HL-60 (cell line): ENCODE results near the gene WTAP.
"Not testable (repeated sequence)": the region's sequence is repeated elsewhere in the genome, so short reads cannot be mapped to it uniquely, and the experiment has no call there.

Experiments
- DNase-seq, 2 experiments: peaks; one replicate each; pipeline ENCODE4 v3.0.0-alpha.2; 2010 to 2020; ENCODE audit warnings: low read depth in 1 of 2, low spot score in 1 of 2
- H3K27ac ChIP-seq: fragments of 250-450 bp; sonication (Bioruptor Pico); replicated peaks from 2 replicates; pipeline ENCODE4 v1.5.1; 2020; ENCODE audit warnings: mild to moderate bottlenecking, moderate library complexity
- H3K27me3 ChIP-seq: fragments of 250-450 bp; sonication (Bioruptor Pico); 2 replicates; pipeline ENCODE4 v1.5.1; 2021; ENCODE audit warnings: mild to moderate bottlenecking, moderate library complexity; ENCODE audit not compliant: insufficient read depth, poor library complexity, severe bottlenecking
- H3K4me3 ChIP-seq: replicated peaks from 2 replicates; pipeline ENCODE4 v1.5.1; 2011; ENCODE audit warnings: mild to moderate bottlenecking, control low read depth, low read length; ENCODE audit not compliant: insufficient read depth
- CTCF ChIP-seq: IDR thresholded peaks from one replicate; pipeline ENCODE4 v1.5.1; 2011; ENCODE audit warnings: low read length, control low read depth, inconsistent platforms; ENCODE audit not compliant: insufficient read depth
- GABPA ChIP-seq: IDR thresholded peaks from 2 replicates; pipeline ENCODE4 v1.6.1; 2012; ENCODE audit warnings: low read depth
- POLR2AphosphoS5 ChIP-seq: IDR thresholded peaks from 2 replicates; pipeline ENCODE4 v1.6.1; 2012; ENCODE audit warnings: low read depth
- REST ChIP-seq: IDR thresholded peaks from 2 replicates; pipeline ENCODE4 v1.6.1; 2012; ENCODE audit warnings: low read depth; ENCODE audit not compliant: insufficient replicate concordance
- SPI1 ChIP-seq: IDR thresholded peaks from 2 replicates; pipeline ENCODE4 v1.6.1; 2012; ENCODE audit warnings: low read depth, mild to moderate bottlenecking, borderline replicate concordance

WTAP gene

GRCh38 chr6:159688266-159688905 is 38.9 kb upstream of the WTAP start:
- DNase-seq, result no peak
- no peak overlapping the region for H3K27ac ChIP-seq
- TF ChIP-seq CTCF, result no peak
- no peak for TF ChIP-seq GABPA
- no peak for TF ChIP-seq REST
- no peak for TF ChIP-seq SPI1
- TF ChIP-seq POLR2AphosphoS5, result no peak
- H3K27me3 ChIP-seq, result no peaks in the 10 kb centered on the region
- no peak overlapping the region for H3K4me3 ChIP-seq

GRCh38 chr6:159689001-159689400 is 38.3 kb upstream of the WTAP start:
- Histone ChIP-seq H3K4me3 (no peak overlapping the region), H3K27ac (no peak overlapping the region), H3K27me3 (no peaks in the 10 kb centered on the region)
- TF ChIP-seq SPI1 (no peak), REST (no peak), CTCF (no peak), GABPA (no peak), POLR2AphosphoS5 (no peak)
- DNase-seq, result no peak

GRCh38 chr6:159690135-159690534 is 37.2 kb upstream of the WTAP start:
- not testable (repeated sequence) for H3K27me3 ChIP-seq, DNase-seq, H3K4me3 ChIP-seq, H3K27ac ChIP-seq

- Histone ChIP-seq H3K27me3 (no peaks in the 10 kb centered on the region), H3K27ac (peak overlapping the region; percentile 0; the same call in 1 of the 2 replicates), H3K4me3 (peak overlapping the region; percentile 80)
- TF ChIP-seq CTCF (peak; percentile 52), REST (no peak)
- DNase-seq, result peak; percentile 71 to 82
Observed at GRCh38 chr6:159691133-159691962, 36.0 kb upstream of the WTAP start.
